Bronchial epithelial cell (primary cell): ENCODE results near the gene DNMT3B. TPM values are rescaled to one million over a fixed set of nuclear protein-coding genes. Genes with fewer than 3 reads are reported as not detected.
A peak's percentile ranks its signal among the peaks of the same experiment; 100 is the strongest.

Experiments
- DNase-seq: peaks from one replicate; pipeline ENCODE4 v3.0.0-alpha.2; 2010; ENCODE audit warnings: low read depth
- FAIRE-seq: peaks from 2 replicates; lab custom pipeline; 2011; peaks lifted over from hg19 to GRCh38; lab: Jason Lieb, UNC
- H3K27me3 ChIP-seq: 2 replicates; pipeline ENCODE4 v1.5.1; 2011; ENCODE audit warnings: low read length; ENCODE audit not compliant: control insufficient read depth, insufficient read depth
- H3K36me3 ChIP-seq: 2 replicates; pipeline ENCODE4 v1.5.1; 2011; ENCODE audit warnings: low read length; ENCODE audit not compliant: control insufficient read depth, insufficient read depth
- H3K4me3 ChIP-seq: 2 replicates; pipeline ENCODE4 v1.5.1; 2011; ENCODE audit warnings: mild to moderate bottlenecking, low read depth, low read length, control low read depth
- total RNA-seq: library from RNA; depleted of rRNA; stranded (reverse); fragments of >200 nt; gene quantifications from 2 replicates; pipeline ENCODE4 v1.2.1, GENCODE V29; 2014
- TF ChIP-seq, protein P1 (sequence below): IDR thresholded peaks from 2 replicates; pipeline ENCODE4 v1.5.1; 2011; ENCODE audit warnings: mild to moderate bottlenecking, moderate library complexity, low read length, control low read depth, inconsistent platforms; ENCODE audit not compliant: insufficient read depth, severe bottlenecking

DNMT3B gene
- total RNA-seq, 1 donor from 2014 or later = 0.79 TPM

DNA sequence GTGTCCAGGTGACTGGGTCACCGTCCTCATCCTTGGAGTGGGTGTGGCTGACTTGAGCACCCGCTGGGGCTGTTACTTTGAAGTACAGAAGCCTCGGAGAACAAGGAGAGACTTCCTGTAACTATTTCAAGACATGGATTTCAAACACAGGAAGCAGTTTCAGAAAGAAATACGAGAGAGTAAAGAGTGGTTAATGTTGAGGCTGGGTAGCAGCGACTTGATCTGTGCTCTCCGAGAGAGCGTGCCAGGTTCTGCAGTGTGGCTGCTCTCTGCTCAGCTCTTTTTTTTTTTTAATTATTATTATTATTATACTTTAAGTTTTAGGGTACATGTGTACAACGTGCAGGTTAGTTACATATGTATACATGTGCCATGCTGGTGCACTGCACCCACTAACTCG, 79.0 kb downstream of the DNMT3B start:
- Histone ChIP-seq H3K36me3 (peaks cover 11% of the 10 kb centered on the region), H3K4me3 (no peak overlapping the region), H3K27me3 (no peaks in the 10 kb centered on the region)
- no peak for DNase-seq
- FAIRE-seq = no peak
- TF ChIP-seq, protein P1, sequence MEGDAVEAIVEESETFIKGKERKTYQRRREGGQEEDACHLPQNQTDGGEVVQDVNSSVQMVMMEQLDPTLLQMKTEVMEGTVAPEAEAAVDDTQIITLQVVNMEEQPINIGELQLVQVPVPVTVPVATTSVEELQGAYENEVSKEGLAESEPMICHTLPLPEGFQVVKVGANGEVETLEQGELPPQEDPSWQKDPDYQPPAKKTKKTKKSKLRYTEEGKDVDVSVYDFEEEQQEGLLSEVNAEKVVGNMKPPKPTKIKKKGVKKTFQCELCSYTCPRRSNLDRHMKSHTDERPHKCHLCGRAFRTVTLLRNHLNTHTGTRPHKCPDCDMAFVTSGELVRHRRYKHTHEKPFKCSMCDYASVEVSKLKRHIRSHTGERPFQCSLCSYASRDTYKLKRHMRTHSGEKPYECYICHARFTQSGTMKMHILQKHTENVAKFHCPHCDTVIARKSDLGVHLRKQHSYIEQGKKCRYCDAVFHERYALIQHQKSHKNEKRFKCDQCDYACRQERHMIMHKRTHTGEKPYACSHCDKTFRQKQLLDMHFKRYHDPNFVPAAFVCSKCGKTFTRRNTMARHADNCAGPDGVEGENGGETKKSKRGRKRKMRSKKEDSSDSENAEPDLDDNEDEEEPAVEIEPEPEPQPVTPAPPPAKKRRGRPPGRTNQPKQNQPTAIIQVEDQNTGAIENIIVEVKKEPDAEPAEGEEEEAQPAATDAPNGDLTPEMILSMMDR = no peak

DNA sequence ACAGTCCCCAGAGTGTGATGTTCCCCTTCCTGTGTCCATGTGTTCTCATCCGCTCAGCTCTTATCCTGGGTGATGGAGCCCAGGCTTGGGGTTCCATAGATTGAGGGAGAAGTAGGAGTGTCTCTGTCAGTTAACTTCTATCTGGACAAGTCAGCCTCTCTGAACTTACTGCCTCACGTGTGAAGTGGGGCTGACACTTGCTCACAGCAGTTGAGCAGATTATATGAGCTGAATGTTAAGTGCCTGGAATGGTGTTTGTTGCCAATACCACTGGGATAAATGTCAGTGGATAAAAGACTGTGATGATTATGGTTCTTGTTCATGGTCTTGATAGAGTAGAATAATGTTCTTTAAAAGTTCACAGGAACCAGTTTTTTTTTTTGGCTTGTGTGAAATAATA, 79.4 kb downstream of the DNMT3B start:
- H3K36me3 ChIP-seq = peaks cover 11% of the 10 kb centered on the region
- TF ChIP-seq, protein P1 = no peak
- H3K27me3 ChIP-seq = no peaks in the 10 kb centered on the region
- FAIRE-seq (no peak), DNase-seq (no peak)
- no peak overlapping the region for H3K4me3 ChIP-seq

DNA sequence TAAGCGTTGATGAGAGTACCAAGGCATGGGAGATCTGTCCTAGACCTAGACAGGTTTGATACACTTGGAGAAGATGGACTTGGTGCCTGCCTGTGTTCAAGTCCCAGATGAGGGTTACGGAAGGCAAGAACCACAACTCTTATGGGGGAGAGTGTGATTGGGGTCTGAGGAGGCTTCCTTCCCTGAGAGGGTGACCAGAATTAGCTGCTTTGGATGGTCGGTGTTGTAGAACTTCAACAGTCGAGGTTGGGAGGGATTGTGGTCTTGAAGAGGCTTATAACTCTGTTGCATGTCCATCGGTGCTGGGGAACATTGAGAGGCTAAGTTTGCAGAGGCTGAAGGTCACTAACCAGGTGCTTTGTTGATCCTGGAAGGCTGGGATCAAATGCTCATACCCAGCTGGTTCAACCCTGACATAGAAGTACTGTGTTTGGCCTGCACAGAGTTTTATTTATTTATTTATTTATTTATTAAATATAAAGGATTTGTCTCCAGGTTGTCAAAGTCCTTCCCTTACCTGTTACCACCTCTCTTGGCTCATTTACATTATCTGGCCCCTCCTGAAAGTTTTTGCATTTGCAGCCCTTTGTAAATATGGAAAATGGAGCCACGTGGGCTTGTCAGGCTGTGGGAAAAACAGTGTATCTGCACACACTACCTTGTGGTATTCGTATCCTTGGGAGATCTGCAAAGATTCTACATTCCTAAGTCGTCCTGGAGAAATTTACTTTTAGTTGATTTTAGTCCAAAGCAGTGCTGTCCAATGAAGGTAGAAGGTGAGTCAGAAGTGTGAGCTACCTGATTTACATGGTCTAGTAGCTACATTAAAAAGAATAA, 80.7 kb downstream of the DNMT3B start:
- Histone ChIP-seq H3K27me3 (no peaks in the 10 kb centered on the region), H3K36me3 (peaks cover 11% of the 10 kb centered on the region), H3K4me3 (no peak overlapping the region)
- DNase-seq (no peak), FAIRE-seq (no peak)
- TF ChIP-seq, protein P1 = no peak

DNA sequence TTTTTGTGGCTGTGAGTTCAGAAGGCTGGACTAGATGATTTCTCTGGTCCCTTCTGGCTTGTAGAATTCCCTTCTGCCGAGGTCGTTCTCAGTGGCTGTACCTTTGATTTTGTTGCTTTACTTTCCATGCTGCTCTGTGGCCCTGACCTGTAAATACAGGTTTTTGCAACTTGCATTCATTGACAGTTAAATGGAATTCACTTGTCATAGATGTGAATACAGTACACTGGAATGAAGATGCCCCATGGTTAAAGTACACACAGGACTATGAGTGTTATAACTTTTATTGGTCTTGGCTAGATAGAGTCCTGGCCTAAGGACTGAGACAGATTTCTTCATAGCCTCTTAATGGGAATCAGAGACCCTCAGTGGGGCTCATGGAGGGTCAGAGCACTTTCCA, 83.6 kb downstream of the DNMT3B start:
- Histone ChIP-seq H3K27me3 (no peaks in the 10 kb centered on the region), H3K36me3 (peaks cover 7% of the 10 kb centered on the region), H3K4me3 (no peak overlapping the region)
- TF ChIP-seq, protein P1 = no peak
- FAIRE-seq (no peak), DNase-seq (peak; percentile 37)

DNA sequence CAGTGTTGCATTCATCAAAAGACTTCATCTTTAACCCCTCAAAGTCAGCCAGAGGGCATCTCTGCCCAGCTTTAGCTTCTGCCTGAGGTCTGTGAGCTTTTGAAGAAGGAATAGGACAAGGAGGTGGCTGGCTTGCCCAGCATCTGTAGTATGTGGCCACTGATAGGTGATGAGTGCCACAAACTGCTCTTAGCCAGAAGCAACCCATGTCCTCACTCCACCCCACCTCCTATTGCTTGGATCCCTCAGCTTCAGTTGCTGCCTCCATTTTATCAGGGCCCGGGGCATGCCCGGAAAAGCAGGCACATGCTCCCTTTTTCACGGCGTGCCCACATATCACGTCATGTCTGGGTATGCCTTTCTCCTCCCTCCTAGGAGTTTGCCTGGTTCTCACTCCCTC, 84.7 kb downstream of the DNMT3B start:
- FAIRE-seq (no peak), DNase-seq (no peak)
- Histone ChIP-seq H3K36me3 (peaks cover 6% of the 10 kb centered on the region), H3K27me3 (no peaks in the 10 kb centered on the region), H3K4me3 (no peak overlapping the region)
- TF ChIP-seq, protein P1 = no peak
